ENCODE results near the gene ENTPD6. TPM values are rescaled to one million over a fixed set of nuclear protein-coding genes. Genes with fewer than 3 reads are reported as not detected.

The ENTPD6 gene
- total and polyA plus RNA-seq, 2 donors (not counting 1 experiment from before 2014, with no cell fraction given) = 64.4 to 79.8 TPM

GRCh38 chr20:25269057-25269832 lies 73.7 kb downstream of the ENTPD6 start:
- Histone ChIP-seq H3K9me3 (ENCODE audit: control extremely low read depth in 1 of 3, control insufficient read depth in 2 of 3, insufficient read depth in 1 of 3, low read length in 2 of 3) (no peaks in the 10 kb centered on the region), H3K27me3 (replicated peaks in 1 of 4; ENCODE audit: control extremely low read depth in 1 of 4, control insufficient read depth in 3 of 4, insufficient read depth in 4 of 4, low read length in 3 of 4) (no peaks in the 10 kb centered on the region), H2AFZ (ENCODE audit: insufficient read depth, low read depth, low read length, poor library complexity, severe bottlenecking) (no peak overlapping the region), H3K4me3 (ENCODE audit: control extremely low read depth in 1 of 5, extremely low read depth in 1 of 5, insufficient read depth in 1 of 5, low read depth in 2 of 5, low read length in 4 of 5) (no peak overlapping the region), H3K27ac (ENCODE audit: low read length in 2 of 2) (no peak overlapping the region), H3K36me3 (replicated peaks in 1 of 2; ENCODE audit: control extremely low read depth in 1 of 2, control insufficient read depth in 1 of 2, extremely low read depth in 1 of 2, insufficient read depth in 2 of 2, low read length in 1 of 2) (peaks cover 0 to 26% of the 10 kb centered on the region in 2 experiments), H3K79me2 (ENCODE audit: control insufficient read depth, insufficient read depth, low read length) (no peaks in the 10 kb centered on the region), H3K4me2 (replicated peaks; ENCODE audit: low read depth, low read length, poor library complexity, severe bottlenecking) (no peak overlapping the region), H3K9ac (ENCODE audit: low read length) (no peak overlapping the region), H3K4me1 (ENCODE audit: control insufficient read depth in 2 of 2, insufficient read depth in 2 of 2, low read length in 2 of 2) (no peaks in the 10 kb centered on the region), H4K20me1 (ENCODE audit: control insufficient read depth, insufficient read depth, low read length, poor library complexity, severe bottlenecking) (no peaks in the 10 kb centered on the region)
- no peak for TF ChIP-seq CTCF (IDR thresholded peaks at IDR 0.05)
- TF ChIP-seq EZH2 (IDR thresholded peaks at IDR 0.05; ENCODE audit: borderline replicate concordance, insufficient read depth, low read depth, low read length, poor library complexity, severe bottlenecking) = no peak
- DNase-seq (no peak), ATAC-seq (ENCODE audit: low read depth) (no peak)
- intact Hi-C loops (cut with micrococcal nuclease) = no loop called here
- no peaks in the 10 kb centered on the region for H3K9me3 Mint-ChIP-seq (ENCODE audit: insufficient read depth)
- ChIA-PET CTCF (no interaction called here), POLR2A (no interaction called here)
- no peak overlapping the region for H3K27ac Mint-ChIP-seq
- no peaks in the 10 kb centered on the region for H3K27me3 Mint-ChIP-seq
- 94% methylated on average over 11 of the region's 11 CpGs for WGBS (ENCODE audit: insufficient coverage)
- peaks cover 8% of the 10 kb centered on the region for H3K4me1 Mint-ChIP-seq
- H3K4me3 Mint-ChIP-seq = no peak overlapping the region

GRCh38 chr20:25269833-25270170 lies 74.3 kb downstream of the ENTPD6 start:
- Histone ChIP-seq H3K27ac (ENCODE audit: low read length in 2 of 2) (no peak overlapping the region), H3K4me2 (replicated peaks; ENCODE audit: low read depth, low read length, poor library complexity, severe bottlenecking) (no peak overlapping the region), H3K4me3 (ENCODE audit: control extremely low read depth in 1 of 5, extremely low read depth in 1 of 5, insufficient read depth in 1 of 5, low read depth in 2 of 5, low read length in 4 of 5) (no peak overlapping the region), H4K20me1 (ENCODE audit: control insufficient read depth, insufficient read depth, low read length, poor library complexity, severe bottlenecking) (no peaks in the 10 kb centered on the region), H2AFZ (ENCODE audit: insufficient read depth, low read depth, low read length, poor library complexity, severe bottlenecking) (no peak overlapping the region), H3K79me2 (ENCODE audit: control insufficient read depth, insufficient read depth, low read length) (no peaks in the 10 kb centered on the region), H3K4me1 (ENCODE audit: control insufficient read depth in 2 of 2, insufficient read depth in 2 of 2, low read length in 2 of 2) (no peaks in the 10 kb centered on the region), H3K36me3 (replicated peaks in 1 of 2; ENCODE audit: control extremely low read depth in 1 of 2, control insufficient read depth in 1 of 2, extremely low read depth in 1 of 2, insufficient read depth in 2 of 2, low read length in 1 of 2) (peaks cover 0 to 29% of the 10 kb centered on the region in 2 experiments), H3K9ac (ENCODE audit: low read length) (no peak overlapping the region), H3K9me3 (ENCODE audit: control extremely low read depth in 1 of 3, control insufficient read depth in 2 of 3, insufficient read depth in 1 of 3, low read length in 2 of 3) (no peaks in the 10 kb centered on the region), H3K27me3 (replicated peaks in 1 of 4; ENCODE audit: control extremely low read depth in 1 of 4, control insufficient read depth in 3 of 4, insufficient read depth in 4 of 4, low read length in 3 of 4) (no peaks in the 10 kb centered on the region)
- intact Hi-C loops (cut with micrococcal nuclease) = no loop called here
- TF ChIP-seq CTCF (IDR thresholded peaks at IDR 0.05) = no peak
- no peak for TF ChIP-seq EZH2 (IDR thresholded peaks at IDR 0.05; ENCODE audit: borderline replicate concordance, insufficient read depth, low read depth, low read length, poor library complexity, severe bottlenecking)
- POLR2A ChIA-PET = no interaction called here
- no peak for ATAC-seq (ENCODE audit: low read depth)
- CTCF ChIA-PET = no interaction called here
- H3K4me1 Mint-ChIP-seq = peaks cover 8% of the 10 kb centered on the region
- no peak for DNase-seq
- WGBS (ENCODE audit: insufficient coverage) = 97% methylated on average over 3 of the region's 6 CpGs
- H3K27ac Mint-ChIP-seq = no peak overlapping the region
- no peaks in the 10 kb centered on the region for H3K27me3 Mint-ChIP-seq
- H3K4me3 Mint-ChIP-seq = no peak overlapping the region
- no peaks in the 10 kb centered on the region for H3K9me3 Mint-ChIP-seq (ENCODE audit: insufficient read depth)

All from B cell (primary cell).